ENCODE data around the gene MIOX. TPM values are rescaled to one million over a fixed set of nuclear protein-coding genes. Genes with fewer than 3 reads are reported as not detected.

The MIOX gene
- total RNA-seq, 4 donors from 2014 or later, result not detected

GRCh38 chr22:50483977-50484853 is 2.4 kb upstream of the MIOX start:
- Histone ChIP-seq H3K4me1 (peaks cover 15% of the 10 kb centered on the region), H3K4me3 (no peak overlapping the region), H3K27ac (no peak overlapping the region), H3K27me3 (peaks cover 71% of the 10 kb centered on the region), H3K36me3 (no peaks in the 10 kb centered on the region), H3K9me3 (no peaks in the 10 kb centered on the region)
- no peak for DNase-seq (ENCODE audit: low spot score in 2 of 2)
- WGBS, result 95% methylated on average over 11 of the region's 31 CpGs
- TF ChIP-seq POLR2A (IDR thresholded peaks at IDR 0.05) (no peak), CTCF (IDR thresholded peaks at IDR 0.05) (no peak), POLR2AphosphoS5 (IDR thresholded peaks at IDR 0.05) (no peak), EP300 (IDR thresholded peaks at IDR 0.05) (no peak)

- H3K36me3 ChIP-seq, result no peaks in the 10 kb centered on the region
- H3K9me3 ChIP-seq, result no peaks in the 10 kb centered on the region
- peak in 1 of 2 donors; percentile 67 for DNase-seq (ENCODE audit: low spot score in 2 of 2)
- H3K4me3 ChIP-seq, result no peak overlapping the region
- 60% methylated on average over 29 of the region's 29 CpGs for WGBS
- peaks cover 15% of the 10 kb centered on the region for H3K4me1 ChIP-seq
- TF ChIP-seq POLR2AphosphoS5 (IDR thresholded peaks at IDR 0.05), result no peak
- TF ChIP-seq CTCF (IDR thresholded peaks at IDR 0.05), result no peak
- TF ChIP-seq POLR2A (IDR thresholded peaks at IDR 0.05), result no peak
- no peak for TF ChIP-seq EP300 (IDR thresholded peaks at IDR 0.05)
- no peak overlapping the region for H3K27ac ChIP-seq
- peaks cover 65% of the 10 kb centered on the region for H3K27me3 ChIP-seq
Observed at GRCh38 chr22:50485221-50486131, 1.2 kb upstream of the MIOX start.

- no peak for DNase-seq (ENCODE audit: low spot score in 2 of 2)
- no peak overlapping the region for H3K4me3 ChIP-seq
- no peaks in the 10 kb centered on the region for H3K36me3 ChIP-seq
- no peaks in the 10 kb centered on the region for H3K4me1 ChIP-seq
- no peaks in the 10 kb centered on the region for H3K9me3 ChIP-seq
- 74% methylated on average over 7 of the region's 23 CpGs for WGBS
- TF ChIP-seq EP300 (IDR thresholded peaks at IDR 0.05) (no peak), CTCF (IDR thresholded peaks at IDR 0.05) (no peak), POLR2A (IDR thresholded peaks at IDR 0.05) (no peak), POLR2AphosphoS5 (IDR thresholded peaks at IDR 0.05) (no peak)
- peaks cover 46% of the 10 kb centered on the region for H3K27me3 ChIP-seq
- H3K27ac ChIP-seq, result no peak overlapping the region
Observed at GRCh38 chr22:50487290-50488005, 789 bp downstream of the MIOX start.

GRCh38 chr22:50488006-50488677 is 1.5 kb downstream of the MIOX start:
- Histone ChIP-seq H3K27ac (no peak overlapping the region), H3K4me1 (no peaks in the 10 kb centered on the region), H3K27me3 (peaks cover 39% of the 10 kb centered on the region), H3K36me3 (no peaks in the 10 kb centered on the region), H3K4me3 (no peak overlapping the region), H3K9me3 (no peaks in the 10 kb centered on the region)
- TF ChIP-seq EP300 (IDR thresholded peaks at IDR 0.05) (no peak), POLR2AphosphoS5 (IDR thresholded peaks at IDR 0.05) (no peak), POLR2A (IDR thresholded peaks at IDR 0.05) (no peak), CTCF (IDR thresholded peaks at IDR 0.05) (no peak)
- WGBS, result 73% methylated on average over 10 of the region's 18 CpGs
- no peak for DNase-seq (ENCODE audit: low spot score in 2 of 2)

All from suprapubic skin (tissue), 4 donors.